SK-N-MC (cell line): ENCODE data around the gene DGKI.

Experiments
- EZH2 ChIP-seq: fragments of 200-600 bp; sonication (generic); IDR thresholded peaks from one replicate; pipeline ENCODE4 v1.6.1; 2017; ENCODE audit warnings: antibody characterized with exemption
- FOXP2 ChIP-seq: optimal IDR thresholded peaks from 2 replicates; pipeline ENCODE3; 2011; ENCODE audit warnings: mild to moderate bottlenecking, moderate library complexity; ENCODE audit not compliant: insufficient read depth; ENCODE audit errors: extremely low read length, control extremely low read depth
- POLR2AphosphoS5 ChIP-seq: IDR thresholded peaks from 2 replicates; pipeline ENCODE4 v1.6.1; 2012; ENCODE audit warnings: mild to moderate bottlenecking, low read depth, low read length, borderline replicate concordance

DNA sequence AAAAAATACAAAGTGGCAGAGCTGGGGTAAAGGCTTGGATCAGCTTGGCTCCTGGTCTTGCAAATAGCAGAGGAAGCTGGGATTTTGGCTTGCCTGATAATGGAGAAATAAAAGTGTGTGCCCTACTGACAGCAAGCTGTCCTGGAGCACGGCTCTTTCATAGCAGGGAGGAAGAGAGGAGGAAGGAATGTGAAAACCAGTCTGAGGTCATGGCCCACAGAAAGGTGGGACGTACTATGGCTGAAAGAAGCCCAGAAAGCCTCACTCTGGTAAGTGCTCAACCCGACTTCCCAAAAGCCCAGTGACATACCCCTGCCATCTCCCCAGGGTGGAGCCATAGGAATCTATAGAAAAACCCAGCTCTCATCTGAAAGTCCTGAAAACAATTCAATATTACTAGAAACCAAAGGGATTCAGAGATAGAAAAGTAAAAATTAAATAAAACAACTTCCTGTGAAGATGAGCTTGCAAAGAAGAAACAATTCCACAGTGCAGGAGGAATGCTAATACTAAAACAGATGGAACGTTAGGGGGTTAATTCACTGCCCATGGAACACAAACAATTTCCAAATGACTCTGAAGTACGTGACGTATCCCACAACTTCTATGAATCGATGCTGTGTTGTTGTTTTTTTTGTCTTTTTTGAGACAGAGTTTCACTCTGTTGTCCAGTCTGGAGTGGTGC, 256.6 kb downstream of the DGKI start:
- TF ChIP-seq EZH2 = no peak
- TF ChIP-seq FOXP2 = no peak
- no peak for TF ChIP-seq POLR2AphosphoS5
